Ovary (tissue), 3 donors: ENCODE data around the gene AURKB.

Experiments used
- EP300 ChIP-seq: sonication (generic); formaldehyde crosslinking; IDR thresholded peaks from one replicate; pipeline ENCODE4 v1.6.1; 2017; ENCODE audit warnings: antibody characterized with exemption
- POLR2A ChIP-seq: fragments of 450-650 bp; IDR thresholded peaks from one replicate; pipeline ENCODE4 v1.6.1; 2017; ENCODE audit warnings: antibody characterized with exemption, mild to moderate bottlenecking, moderate library complexity
- TF ChIP-seq, protein P1 (sequence below), 3 donors: fragments of 450-650 bp in 2 of 3; fragments of 200-600 bp in 1 of 3; IDR thresholded peaks; one replicate each; pipeline versions ENCODE4 v1.5.1 to v1.8.0; 2016 to 2022; ENCODE audit warnings: antibody characterized with exemption in 3 of 3, mild to moderate bottlenecking in 1 of 3
- donor health status: DM: no; HTN: no; CAD: no.

DNA sequence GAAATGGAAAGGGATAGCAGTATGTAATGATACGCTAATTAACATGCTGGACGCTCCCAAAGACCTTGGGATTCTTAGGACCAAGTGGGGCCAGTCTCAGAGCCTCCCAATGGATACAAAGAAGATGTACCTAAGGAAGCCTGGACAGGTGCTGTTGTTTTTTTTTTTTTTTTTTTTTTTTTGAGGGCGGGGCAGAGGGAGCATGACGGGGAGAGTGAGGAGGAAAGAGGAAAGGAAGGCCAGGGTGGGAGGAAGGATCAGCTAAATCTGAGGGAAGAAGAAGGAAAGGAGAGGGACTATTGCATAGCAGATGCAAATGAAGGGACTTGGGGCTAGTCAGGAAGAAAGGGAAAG, 50.2 kb downstream of the AURKB start:
- TF ChIP-seq, protein P1, sequence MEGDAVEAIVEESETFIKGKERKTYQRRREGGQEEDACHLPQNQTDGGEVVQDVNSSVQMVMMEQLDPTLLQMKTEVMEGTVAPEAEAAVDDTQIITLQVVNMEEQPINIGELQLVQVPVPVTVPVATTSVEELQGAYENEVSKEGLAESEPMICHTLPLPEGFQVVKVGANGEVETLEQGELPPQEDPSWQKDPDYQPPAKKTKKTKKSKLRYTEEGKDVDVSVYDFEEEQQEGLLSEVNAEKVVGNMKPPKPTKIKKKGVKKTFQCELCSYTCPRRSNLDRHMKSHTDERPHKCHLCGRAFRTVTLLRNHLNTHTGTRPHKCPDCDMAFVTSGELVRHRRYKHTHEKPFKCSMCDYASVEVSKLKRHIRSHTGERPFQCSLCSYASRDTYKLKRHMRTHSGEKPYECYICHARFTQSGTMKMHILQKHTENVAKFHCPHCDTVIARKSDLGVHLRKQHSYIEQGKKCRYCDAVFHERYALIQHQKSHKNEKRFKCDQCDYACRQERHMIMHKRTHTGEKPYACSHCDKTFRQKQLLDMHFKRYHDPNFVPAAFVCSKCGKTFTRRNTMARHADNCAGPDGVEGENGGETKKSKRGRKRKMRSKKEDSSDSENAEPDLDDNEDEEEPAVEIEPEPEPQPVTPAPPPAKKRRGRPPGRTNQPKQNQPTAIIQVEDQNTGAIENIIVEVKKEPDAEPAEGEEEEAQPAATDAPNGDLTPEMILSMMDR (IDR thresholded peaks at IDR 0.05): no peak
- TF ChIP-seq POLR2A: no peak
- TF ChIP-seq EP300: no peak
